GM12891 (cell line): ENCODE measurements around the gene TUBA3E.
A peak's percentile ranks its signal among the peaks of the same experiment; 100 is the strongest.
"Not testable (repeated sequence)": the region's sequence is repeated elsewhere in the genome, so short reads cannot be mapped to it uniquely, and the experiment has no call there.

Experiments used
- DNase-seq: peaks from one replicate; pipeline ENCODE4 v3.0.0; 2011; ENCODE audit warnings: low spot score; ENCODE audit not compliant: insufficient read length
- FAIRE-seq: peaks from 2 replicates; lab custom pipeline; 2011; peaks lifted over from hg19 to GRCh38; lab: Jason Lieb, UNC
- PAX5 ChIP-seq: IDR thresholded peaks from 2 replicates; pipeline ENCODE4 v1.6.1; 2011; ENCODE audit warnings: low read length, moderate library complexity, mild to moderate bottlenecking; ENCODE audit not compliant: insufficient read depth, severe bottlenecking
- POLR2A ChIP-seq: IDR thresholded peaks from 2 replicates; pipeline ENCODE4 v1.6.1; 2011; ENCODE audit warnings: low read depth, low read length, control low read depth
- POLR2AphosphoS5 ChIP-seq: IDR thresholded peaks from 2 replicates; pipeline ENCODE4 v1.6.1; 2011; ENCODE audit warnings: low read depth, low read length, control low read depth
- POU2F2 ChIP-seq: IDR thresholded peaks from 2 replicates; pipeline ENCODE4 v1.6.1; 2011; ENCODE audit warnings: low read depth, mild to moderate bottlenecking, control low read depth, low read length, moderate library complexity
- SPI1 ChIP-seq: IDR thresholded peaks from 2 replicates; pipeline ENCODE4 v1.6.1; 2011; ENCODE audit warnings: low read depth, low read length, control low read depth
- TAF1 ChIP-seq: IDR thresholded peaks from 2 replicates; pipeline ENCODE4 v1.6.1; 2011; ENCODE audit warnings: low read depth, low read length, control low read depth

The TUBA3E gene

DNA sequence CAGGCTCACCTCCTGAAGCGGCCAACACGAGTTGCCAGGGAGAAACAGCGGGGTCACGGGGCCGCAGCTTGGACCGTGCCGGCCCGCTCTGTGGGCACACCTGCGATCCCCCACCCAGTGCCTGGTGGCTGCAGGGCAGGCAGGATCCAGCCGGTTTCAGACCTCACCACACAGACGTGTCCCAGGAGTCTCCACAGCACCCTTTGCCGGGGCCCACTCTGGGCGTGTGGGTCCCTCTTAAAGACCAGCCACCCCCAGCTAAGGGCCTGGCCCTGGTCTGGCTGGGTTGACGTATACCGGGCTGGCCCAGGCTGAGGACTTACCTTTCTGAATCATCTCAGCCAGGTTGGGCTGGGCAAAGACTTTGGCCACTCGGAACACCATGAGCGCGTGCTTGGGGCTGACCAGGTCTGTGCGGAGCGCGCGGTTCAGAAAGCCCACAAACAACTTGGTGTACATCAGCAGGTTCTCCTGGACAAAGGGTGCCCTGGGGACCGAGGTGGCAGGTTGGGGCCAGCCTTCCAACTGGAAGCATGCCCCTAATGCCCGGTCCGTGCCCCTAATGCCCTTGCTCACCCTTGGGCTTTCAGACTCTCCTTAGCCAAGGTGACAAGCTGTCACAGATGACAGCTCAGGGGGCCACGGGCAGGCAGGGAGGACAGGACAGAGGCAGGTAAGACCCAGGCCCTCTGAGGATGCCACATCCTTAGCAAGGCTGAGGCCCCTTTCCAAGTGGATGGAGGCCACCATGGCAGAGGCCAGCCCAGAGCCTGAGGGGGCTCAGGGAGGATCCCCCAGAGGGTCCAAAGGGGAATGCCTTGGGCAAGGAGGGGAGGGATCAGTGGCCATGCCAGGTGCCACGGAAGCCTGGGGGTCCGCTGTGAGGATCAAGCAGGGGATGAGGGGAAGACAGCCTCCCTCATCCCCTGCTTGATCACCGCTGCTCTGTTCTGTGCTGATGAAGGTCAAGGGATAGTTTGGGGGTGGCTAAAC lies 43.2 kb downstream of the TUBA3E start:
- DNase-seq, result no peak
- TF ChIP-seq PAX5 (no peak), POLR2AphosphoS5 (no peak), SPI1 (no peak), TAF1 (no peak)
- no peak for FAIRE-seq

DNA sequence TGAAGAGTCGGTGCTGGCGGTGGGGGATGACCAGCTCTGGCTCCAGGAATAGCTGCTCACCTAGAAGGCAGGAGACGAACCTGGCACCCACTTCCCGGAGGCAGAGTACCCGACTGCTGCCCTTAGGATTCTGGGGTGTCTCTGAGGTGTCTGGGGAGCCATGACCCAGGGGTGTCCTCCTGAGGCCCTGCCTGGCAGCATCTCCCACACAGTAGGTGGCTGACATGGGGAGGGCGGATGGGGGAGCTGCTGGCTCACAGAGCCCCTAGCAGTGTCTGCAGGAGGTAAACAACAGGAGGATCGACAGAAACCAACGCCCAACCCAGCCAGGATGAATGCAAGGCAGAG lies 43.8 kb downstream of the TUBA3E start:
- not testable (repeated sequence) for FAIRE-seq, DNase-seq

DNA sequence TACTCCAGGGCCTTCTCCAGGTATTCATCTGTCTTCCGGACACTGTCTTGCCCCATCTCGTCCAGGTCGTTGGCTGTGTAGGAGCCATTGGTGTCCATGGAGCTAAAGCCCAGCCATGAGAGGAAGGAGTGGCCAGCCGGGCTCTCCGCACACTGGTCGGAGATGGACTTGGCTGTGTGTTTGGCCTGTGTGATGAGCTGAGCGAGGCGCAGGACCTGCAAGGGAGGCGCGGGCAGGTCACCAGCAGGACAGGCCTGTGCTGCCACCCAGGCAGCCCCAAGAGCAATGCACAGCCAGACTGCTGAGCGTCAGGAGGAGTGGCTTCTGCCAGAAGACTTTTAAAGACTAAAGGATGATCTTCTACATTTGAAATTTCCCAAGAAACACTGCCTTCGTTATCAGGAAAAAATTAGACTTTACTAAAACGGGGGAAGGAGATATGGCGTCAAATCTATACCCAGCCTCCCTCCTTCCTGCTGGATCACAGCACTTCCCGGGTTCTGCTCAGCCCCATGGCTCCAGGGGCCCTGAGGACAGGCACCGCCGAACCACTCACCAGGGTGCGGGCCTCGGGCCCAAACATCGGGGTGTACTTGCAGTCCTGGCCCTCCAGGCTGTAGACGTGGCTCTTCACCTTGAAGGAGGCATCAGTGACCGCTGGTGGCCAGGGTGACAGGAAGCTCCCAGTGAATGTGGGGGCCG lies 44.4 kb downstream of the TUBA3E start:
- not testable (repeated sequence) for DNase-seq
- FAIRE-seq, result peak; percentile 58

DNA sequence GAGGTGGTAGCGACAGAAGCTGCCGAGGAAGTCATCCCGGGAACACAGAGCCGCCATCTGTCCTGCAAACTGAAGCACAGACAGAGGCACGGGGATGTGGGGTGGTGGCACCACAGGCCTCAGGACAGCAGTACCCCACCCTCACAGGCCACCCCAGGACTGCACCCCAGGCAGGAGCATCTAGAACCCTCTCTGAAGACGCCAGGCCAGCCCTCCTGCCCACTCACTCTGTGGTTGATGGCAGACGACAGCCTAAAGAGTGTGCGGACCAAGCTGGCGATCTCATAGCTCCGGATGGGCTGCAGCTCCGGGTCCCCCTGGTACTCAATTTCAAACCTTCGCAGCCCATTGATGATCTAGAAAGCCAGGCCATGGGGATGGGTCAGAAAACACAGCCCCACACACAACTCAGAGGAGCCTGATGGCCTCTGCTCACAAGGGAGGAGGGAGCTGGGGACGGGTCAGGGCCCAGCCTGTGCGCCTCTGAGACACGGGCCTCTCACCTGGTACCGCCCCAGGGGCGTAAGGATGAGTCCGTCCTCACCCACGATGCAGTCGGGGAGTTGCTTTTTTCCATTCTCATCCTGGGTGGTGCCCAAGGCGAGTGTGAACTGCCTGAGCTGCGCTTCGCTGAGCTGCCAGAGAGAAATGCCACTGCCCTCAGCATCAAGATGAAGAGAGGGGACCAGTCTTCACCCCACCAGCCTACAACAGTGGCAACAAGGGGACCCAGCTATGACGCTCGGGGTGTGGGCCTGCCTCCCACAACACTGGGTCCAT lies 45.2 kb downstream of the TUBA3E start:
- TF ChIP-seq SPI1 (no peak), POLR2A (no peak), POU2F2 (no peak), TAF1 (no peak), PAX5 (no peak), POLR2AphosphoS5 (no peak)
- FAIRE-seq (no peak), DNase-seq (no peak)

- FAIRE-seq, DNase-seq: not testable (repeated sequence)
Observed at GRCh38 chr2:130152136-130152815, 46.0 kb downstream of the TUBA3E start.

DNA sequence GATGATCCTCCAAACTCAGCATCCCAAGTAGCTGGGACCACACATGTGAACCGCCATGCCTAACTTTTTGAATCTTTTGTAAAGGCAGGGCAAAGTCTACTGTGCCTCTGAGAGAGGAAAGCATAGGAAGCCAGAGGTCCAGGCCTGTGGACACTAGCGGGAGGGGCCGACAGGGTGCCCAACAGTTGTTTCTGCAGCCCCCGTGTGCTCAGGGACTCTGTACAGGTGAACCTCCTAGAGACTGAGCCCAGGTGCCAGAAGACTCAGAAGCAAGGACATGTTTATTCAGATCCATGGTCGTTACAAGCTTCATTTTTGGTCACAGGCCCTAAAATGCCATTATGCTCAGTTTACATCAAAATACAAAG lies 47.1 kb downstream of the TUBA3E start:
- FAIRE-seq, DNase-seq: not testable (repeated sequence)

DNA sequence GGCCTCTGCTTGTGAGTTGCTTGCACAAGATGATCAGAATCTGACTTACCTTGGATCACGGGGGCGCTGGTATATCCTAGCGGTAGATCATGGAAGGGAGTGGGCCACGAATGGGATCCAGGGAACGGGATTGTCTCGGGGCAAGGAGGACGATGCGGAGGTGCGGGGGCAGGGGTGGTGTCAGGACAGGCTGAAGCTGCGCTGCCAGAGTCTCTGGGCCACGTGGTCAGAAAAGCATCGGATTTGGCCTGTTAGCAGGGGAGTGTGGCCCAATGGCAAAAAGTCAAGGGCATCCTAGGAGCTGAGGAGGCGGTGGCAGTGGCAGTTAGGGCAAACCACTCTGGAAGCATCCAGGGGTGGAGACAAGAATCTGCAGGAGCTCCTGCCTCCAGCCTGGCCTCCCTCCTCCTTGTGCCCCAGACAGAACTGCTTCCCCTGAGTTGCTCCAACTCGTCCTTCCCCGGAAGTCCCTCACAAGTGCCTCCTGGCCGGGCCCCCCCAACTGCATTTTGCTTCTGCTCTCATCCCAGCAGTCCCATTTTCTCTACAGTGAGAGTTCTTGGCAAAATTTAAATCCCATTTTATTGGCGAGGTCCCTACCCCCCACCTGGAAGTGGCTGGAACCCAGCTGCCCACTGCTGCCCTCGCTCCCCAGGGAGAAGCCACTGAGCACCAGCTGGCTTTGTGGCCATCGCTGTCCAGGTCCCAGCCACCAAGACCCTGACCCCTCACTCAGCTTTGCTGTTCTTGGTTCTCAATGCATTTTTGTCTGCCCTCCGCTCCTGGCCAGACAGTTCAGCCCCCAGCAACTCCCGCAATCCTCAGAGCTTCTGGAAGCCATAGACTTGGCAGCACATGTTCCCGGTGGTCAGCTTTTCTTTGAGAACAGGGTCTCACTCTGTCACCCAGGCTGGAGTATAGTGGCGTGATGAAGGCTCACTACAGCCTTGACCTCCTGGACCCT lies 47.8 kb downstream of the TUBA3E start:
- TF ChIP-seq TAF1, result no peak
- no peak for TF ChIP-seq PAX5
- no peak for TF ChIP-seq SPI1
- no peak for DNase-seq
- no peak for FAIRE-seq

GRCh38 chr2:130148515-130148914 lies 49.7 kb downstream of the TUBA3E start:
- not testable (repeated sequence) for DNase-seq
- FAIRE-seq, result peak; percentile 76

DNA sequence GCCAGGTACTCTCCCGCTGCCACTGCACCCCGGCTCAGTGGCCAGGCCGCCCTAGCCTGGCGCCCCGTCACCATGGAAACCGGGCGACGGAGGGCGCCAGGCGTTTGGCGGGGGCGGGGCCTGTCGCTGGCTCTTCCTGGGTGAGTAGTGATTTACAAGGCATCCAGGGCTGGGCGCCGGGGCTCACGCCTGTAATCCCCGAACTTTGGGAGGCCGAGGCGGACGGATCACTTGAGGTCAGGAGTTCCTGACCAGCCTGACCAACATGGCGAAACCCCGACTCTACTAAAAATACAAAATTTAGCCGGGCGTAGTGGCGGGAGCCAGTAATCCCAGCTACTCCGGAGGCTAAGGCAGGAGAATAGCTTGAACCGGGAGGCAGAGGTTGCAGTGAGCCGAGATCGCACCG lies 53.2 kb downstream of the TUBA3E start, which contains the start of gene CCDC74B:
Gene CCDC74B (minus strand): TSS at position 107 of the 409 bp plus-strand sequence. CDS start 116 bp downstream, outside the sequence.
- not testable (repeated sequence) for DNase-seq

GRCh38 chr2:130143266-130144039 lies 54.8 kb downstream of the TUBA3E start:
- not testable (repeated sequence) for DNase-seq
- FAIRE-seq, result peak; percentile 28

More for the DNA sequence above, 53.2 kb downstream of the TUBA3E start, which contains the start of gene CCDC74B:
- not testable (repeated sequence) for FAIRE-seq

DNA sequence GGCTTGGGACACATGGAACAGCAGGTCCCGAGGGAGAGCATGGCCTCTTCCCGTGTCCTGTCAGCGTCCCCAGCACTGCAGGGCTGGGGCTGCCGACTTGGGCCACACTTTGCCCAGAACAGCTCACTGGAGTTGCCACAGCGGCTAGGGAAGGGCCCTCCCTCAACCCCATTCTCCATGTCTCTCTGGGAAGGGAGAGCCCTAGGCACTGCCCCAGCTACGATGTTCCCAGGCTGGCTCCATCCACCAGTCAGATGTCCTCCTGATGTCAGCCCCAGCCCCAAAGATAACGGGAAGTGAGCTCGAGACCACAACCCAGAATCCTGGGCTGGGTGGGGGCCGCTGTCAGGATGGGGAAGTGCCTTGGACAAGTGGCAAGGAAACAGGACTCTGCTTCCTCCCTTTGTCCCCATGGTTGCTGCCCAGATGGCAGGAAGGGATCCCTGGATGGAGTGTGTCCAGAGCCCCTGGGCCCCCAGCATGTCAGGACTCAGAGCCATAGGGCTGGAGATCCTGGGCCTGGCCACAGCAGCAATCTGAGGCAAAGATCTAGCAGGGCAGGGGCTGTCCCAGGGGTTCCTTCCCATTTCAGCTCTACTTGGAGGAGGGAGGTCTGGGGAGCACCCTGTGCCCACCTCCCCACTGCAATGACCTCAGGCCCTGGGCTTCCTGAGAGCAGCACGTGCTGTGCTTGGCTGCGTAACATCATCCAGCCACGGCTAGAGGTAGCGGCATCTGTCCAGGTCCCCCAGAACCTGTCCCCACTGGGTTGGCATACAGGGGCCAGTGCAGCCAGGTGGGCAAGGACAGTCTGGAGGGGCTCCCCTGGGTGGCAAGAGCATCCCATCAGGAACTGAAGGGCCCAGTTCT lies 55.6 kb downstream of the TUBA3E start:
- not testable (repeated sequence) for FAIRE-seq, DNase-seq
